H1 (cell line): ENCODE data around the gene METTL25B. TPM values are rescaled to one million over a fixed set of nuclear protein-coding genes. Genes with fewer than 3 reads are reported as not detected.

Experiments used
- FOSL1 ChIP-seq: IDR thresholded peaks from 2 replicates; pipeline ENCODE4 v1.6.1; 2011; ENCODE audit warnings: mild to moderate bottlenecking, low read depth, low read length, moderate library complexity; ENCODE audit not compliant: insufficient read depth
- RAD21 ChIP-seq, 2 experiments: IDR thresholded peaks in 1 of 2; conservative IDR thresholded peaks in 1 of 2; 2 replicates each; pipeline ENCODE4 v1.6.1; 2011; ENCODE audit warnings: low read depth in 2 of 2, low read length in 2 of 2, improper control_type of control experiment in 1 of 2, inconsistent platforms in 1 of 2, mild to moderate bottlenecking in 1 of 2, moderate library complexity in 1 of 2
- polyA plus RNA-seq, 7 experiments: library from polyadenylated mRNA; depleted of rRNA in 3 of 7; stranded (reverse) in 5 of 7; unstranded in 2 of 7; fragments of >200 nt in 5 of 7; fragments of 200-250 nt in 2 of 7; gene quantifications; 1 replicate in 5 of 7; 2 replicates in 1 of 7; 4 replicates in 1 of 7; pipeline versions ENCODE4 v1.2.1 to v1.2.3, GENCODE V29; 2011 to 2013; ENCODE audit warnings: missing spikeins in 2 of 7, mixed read lengths in 2 of 7
- total RNA-seq: library from RNA; stranded (reverse); fragmentation: NEBNext Ultra II Directional; extraction: Animal tissue kit (Norgen Biotek cat#: 25700); gene quantifications from 2 replicates; pipeline ENCODE4 v1.2.1, GENCODE V29; 2021

The METTL25B gene
- total and polyA plus RNA-seq, 2 of the 8 experiments (the other 6 are each of a cell fraction or from before 2014, with no cell fraction given), result 28.4 to 30.1 TPM

DNA sequence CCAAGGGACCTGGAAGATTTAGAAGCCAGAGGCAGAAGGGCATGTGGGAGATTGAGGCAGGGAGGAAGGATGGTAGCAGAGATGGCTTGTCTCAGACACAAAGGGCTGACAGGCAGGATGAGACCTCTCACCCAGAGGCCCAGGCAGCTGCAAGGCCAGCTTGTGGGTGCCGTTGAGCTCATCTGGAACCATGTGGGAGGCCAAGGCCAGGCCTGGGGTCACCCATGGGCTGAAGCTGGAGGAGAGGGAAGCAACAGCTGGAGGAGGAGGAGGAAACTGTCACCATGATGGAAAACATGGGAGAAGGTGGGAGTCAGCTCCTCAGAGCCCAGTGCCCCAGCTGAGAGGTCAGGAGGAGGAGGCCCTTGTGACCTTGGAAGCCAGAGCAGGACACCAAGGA is 29.3 kb upstream of the METTL25B start (continued):
- TF ChIP-seq FOSL1 (no peak), RAD21 (IDR thresholded peaks at IDR 0.05 in 1 of 2, conservative IDR thresholded peaks at IDR 0.05 in 1 of 2; ENCODE audit: low read depth in 2 of 2, low read length in 2 of 2) (no peak)
